Endothelial cell of umbilical vein (primary cell): Measurements from ENCODE around the gene PCDH11X.
"Not testable (repeated sequence)": the region's sequence is repeated elsewhere in the genome, so short reads cannot be mapped to it uniquely, and the experiment has no call there.

ENCODE experiments used
- CTCF ChIP-seq, 2 donors: IDR thresholded peaks; 1 replicate in 1 of 2; 2 replicates in 1 of 2; pipeline ENCODE4 v1.5.1; 2011; ENCODE audit warnings: low read length in 2 of 2, mild to moderate bottlenecking in 2 of 2, moderate library complexity in 2 of 2, control low read depth in 1 of 2, inconsistent platforms in 1 of 2, low read depth in 1 of 2; ENCODE audit not compliant: insufficient read depth in 1 of 2; ENCODE audit errors: extremely low read depth in 1 of 2
- EZH2 ChIP-seq: IDR thresholded peaks from 2 replicates; pipeline ENCODE4 v1.6.1; 2012; ENCODE audit warnings: borderline replicate concordance, low read depth, mild to moderate bottlenecking, moderate library complexity, low read length, inconsistent platforms; ENCODE audit not compliant: severe bottlenecking
- GATA2 ChIP-seq: IDR thresholded peaks from 2 replicates; pipeline ENCODE4 v1.7.0; 2011; ENCODE audit warnings: low read depth, mild to moderate bottlenecking, moderate library complexity, mixed read lengths, low read length; ENCODE audit not compliant: insufficient read length, insufficient read depth
- MAX ChIP-seq: IDR thresholded peaks from 2 replicates; pipeline ENCODE4 v1.6.1; 2011; ENCODE audit not compliant: insufficient read depth, insufficient read length
- POLR2A ChIP-seq: IDR thresholded peaks from 2 replicates; pipeline ENCODE4 v1.6.1; 2012; ENCODE audit warnings: low read depth, mild to moderate bottlenecking, control low read depth, low read length
- POLR2AphosphoS5 ChIP-seq: IDR thresholded peaks from 2 replicates; pipeline ENCODE4 v1.6.1; 2012; ENCODE audit warnings: low read depth, mild to moderate bottlenecking, control low read depth, low read length, moderate library complexity; ENCODE audit not compliant: insufficient read depth

GRCh38 chrX:91747446-91747845, 31.7 kb upstream of the PCDH11X start:
- not testable (repeated sequence) for TF ChIP-seq CTCF (IDR thresholded peaks at IDR 0.05; ENCODE audit: extremely low read depth in 1 of 2, insufficient read depth in 1 of 2, low read depth in 1 of 2, low read length in 2 of 2); POLR2AphosphoS5; EZH2; POLR2A; MAX; GATA2
